NCI-H187 treated with DMSO at 0.1 percent for 48 hours (cell line): Measurements from ENCODE around the gene SEC62.

Experiments used
- DNase-seq: peaks from one replicate; lab custom pipeline; 2025; lab: John Stamatoyannopoulos, UW

Gene SEC62

GRCh38 chr3:169966951-169967915, 626 bp downstream of the SEC62 start:
- DNase-seq, result no peak

- DNase-seq, result no peak
Measured at GRCh38 chr3:169968224-169968885, 1.7 kb downstream of the SEC62 start.

GRCh38 chr3:169969174-169970095, 2.8 kb downstream of the SEC62 start:
- DNase-seq, result no peak

DNA sequence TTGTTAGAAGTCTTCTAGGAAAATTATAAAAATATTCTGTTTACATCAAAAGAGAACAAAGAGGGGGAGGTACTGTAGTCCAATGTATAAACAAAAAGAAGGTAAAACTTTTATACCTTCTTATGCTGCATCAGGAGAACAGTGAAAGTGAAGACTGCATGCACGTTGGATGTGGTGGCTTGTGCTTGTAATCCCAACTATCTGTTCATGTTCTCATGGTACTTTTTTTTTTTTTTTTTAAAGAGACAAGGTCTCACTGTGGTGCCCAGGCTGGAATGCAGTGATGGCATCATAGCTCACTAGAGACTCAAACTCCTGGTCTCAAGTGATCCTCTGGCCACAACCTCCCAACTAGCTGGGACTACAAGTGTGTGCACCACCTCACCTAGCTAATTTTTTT, 4.2 kb downstream of the SEC62 start:
- no peak for DNase-seq

GRCh38 chr3:169971522-169971921, 4.9 kb downstream of the SEC62 start:
- DNase-seq, result no peak

- no peak for DNase-seq
Measured at GRCh38 chr3:169980055-169980454, 13.4 kb downstream of the SEC62 start.

GRCh38 chr3:169984292-169984691, 17.7 kb downstream of the SEC62 start:
- DNase-seq, result no peak

- DNase-seq, result no peak
Measured at GRCh38 chr3:169990431-169990830, 23.8 kb downstream of the SEC62 start.

DNA sequence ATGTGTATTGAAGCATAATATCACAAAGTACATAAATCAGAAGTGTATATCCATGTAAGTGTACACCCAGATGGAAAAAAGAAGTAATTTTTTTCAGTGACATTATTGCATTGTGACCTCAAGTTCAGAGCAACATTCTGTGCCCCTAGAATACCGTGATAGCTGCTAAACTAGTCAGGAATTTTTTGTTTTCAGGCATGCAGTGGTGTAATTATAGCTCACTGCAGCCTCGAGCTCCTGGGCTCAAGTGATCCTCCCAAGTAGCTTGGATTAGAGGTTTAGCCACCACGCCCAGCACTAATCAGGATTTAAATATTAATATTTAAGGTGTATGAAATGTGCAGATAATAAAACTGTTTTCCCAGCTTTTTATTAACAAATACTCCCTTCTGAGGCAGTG, 25.5 kb downstream of the SEC62 start:
- no peak for DNase-seq

DNA sequence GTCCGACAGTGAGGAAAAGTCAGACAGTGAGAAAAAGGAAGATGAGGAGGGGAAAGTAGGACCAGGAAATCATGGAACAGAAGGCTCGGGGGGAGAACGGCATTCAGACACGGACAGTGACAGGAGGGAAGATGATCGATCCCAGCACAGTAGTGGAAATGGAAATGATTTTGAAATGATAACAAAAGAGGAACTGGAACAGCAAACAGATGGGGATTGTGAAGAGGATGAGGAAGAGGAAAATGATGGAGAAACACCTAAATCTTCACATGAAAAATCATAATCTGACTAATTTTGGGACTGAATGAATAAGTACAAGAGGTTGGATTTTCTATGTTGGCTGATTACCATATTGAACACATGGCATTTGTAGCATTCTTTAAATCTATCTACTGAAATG, 26.2 kb downstream of the SEC62 start:
- DNase-seq, result no peak

DNA sequence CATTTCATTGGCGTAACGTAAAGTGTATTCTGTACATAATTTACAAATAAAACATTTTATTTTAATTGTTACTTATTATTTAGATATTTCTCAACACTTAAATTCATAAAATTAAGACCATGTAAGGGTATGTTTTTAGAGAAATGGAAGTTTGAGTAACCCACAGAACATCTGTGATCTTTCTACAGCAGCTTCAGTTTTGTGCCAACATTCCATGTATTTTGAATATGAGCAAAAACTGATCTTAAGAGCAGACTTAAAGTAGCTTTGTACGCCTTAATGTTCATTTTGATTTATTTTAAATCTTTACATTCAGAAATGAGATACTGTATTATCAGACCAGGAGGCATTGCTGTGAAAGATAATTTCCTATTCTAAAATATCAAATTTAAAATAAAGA, 27.2 kb downstream of the SEC62 start:
- no peak for DNase-seq

- no peak for DNase-seq
Measured at GRCh38 chr3:169996063-169996462, 29.5 kb downstream of the SEC62 start.

DNA sequence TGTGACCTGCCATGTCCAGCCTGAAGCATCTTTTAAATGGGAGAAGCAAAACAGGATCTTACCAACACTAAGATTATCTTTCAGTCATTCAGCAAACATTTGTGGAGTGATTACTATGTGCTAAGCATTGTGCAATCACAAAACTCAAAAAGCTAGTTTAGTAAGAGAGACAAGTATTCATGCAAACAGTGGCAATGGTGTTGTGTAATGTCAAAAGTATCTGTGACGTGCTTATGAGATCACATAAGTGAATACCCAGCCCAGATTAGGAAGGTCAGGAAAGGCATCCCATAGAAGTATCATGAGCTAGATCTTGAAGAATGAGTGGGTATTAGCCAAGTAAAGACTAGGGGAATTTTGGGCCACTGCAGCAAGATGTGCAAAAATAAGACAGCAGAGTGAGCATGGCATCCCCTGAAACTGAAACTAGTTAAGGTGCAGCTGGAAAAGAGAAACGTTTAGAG, 32.1 kb downstream of the SEC62 start:
- no peak for DNase-seq

DNA sequence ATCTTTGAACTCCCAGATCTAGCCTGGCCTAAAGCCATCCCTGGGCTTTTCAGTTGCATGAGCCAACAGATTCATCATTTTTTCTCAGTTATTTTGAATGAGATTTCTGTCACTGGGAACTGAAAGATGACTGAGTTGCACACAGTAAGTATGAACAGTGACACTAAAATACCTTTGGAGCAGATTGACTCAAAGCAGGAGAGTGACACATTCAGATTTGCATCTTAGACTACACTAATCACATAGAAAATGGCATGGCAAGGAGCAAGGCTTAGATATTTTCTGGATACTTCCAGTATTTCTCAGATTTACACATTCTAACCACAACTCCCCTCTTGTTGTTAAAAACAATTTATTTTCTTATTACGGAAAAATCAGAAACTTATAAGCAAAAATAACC, 32.8 kb downstream of the SEC62 start:
- no peak for DNase-seq

- no peak for DNase-seq
Measured at GRCh38 chr3:170000051-170000450, 33.4 kb downstream of the SEC62 start.

DNA sequence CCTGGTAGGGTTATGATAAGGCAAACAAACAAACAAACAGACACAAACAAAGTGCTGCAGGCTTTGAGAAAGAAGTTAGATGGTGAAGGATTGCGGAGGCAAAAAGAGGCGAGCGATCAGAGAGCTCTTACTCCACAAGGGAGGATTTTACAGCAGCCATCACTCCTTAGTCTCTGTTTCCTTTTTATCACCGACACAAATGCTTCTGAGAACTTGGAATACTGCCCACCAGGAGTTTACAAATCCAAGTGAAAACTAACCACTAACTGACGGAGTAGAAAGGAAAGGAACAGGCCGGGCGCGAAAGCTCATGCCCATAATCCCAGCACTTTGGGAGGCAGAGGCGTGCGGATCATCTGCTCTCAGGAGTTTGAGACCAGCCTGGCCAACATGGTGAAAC, 35.6 kb downstream of the SEC62 start:
- no peak for DNase-seq

- no peak for DNase-seq
Measured at GRCh38 chr3:170002879-170003278, 36.3 kb downstream of the SEC62 start.

DNA sequence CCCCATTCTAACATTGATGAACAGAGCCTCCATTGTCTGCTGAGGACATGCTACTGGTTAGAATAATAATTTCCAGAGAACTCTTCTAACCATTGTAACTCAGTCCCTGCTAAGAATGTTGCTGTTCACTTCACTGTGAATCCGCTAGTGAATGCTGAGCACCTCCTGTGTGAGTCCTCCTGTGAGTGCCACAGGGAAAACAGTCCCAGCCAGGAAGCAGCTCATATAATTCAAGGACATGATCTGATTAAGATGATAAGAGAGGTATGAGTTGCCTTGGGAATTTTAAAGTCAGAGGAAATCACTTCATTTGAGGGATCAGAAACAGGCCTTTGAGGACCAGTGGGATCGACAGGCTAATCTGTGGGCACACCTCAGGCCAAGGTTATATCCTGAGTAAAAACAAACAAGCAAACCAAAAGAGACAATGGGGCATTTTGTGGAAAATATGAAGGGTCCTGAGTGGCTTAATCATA, 37.3 kb downstream of the SEC62 start:
- no peak for DNase-seq

DNA sequence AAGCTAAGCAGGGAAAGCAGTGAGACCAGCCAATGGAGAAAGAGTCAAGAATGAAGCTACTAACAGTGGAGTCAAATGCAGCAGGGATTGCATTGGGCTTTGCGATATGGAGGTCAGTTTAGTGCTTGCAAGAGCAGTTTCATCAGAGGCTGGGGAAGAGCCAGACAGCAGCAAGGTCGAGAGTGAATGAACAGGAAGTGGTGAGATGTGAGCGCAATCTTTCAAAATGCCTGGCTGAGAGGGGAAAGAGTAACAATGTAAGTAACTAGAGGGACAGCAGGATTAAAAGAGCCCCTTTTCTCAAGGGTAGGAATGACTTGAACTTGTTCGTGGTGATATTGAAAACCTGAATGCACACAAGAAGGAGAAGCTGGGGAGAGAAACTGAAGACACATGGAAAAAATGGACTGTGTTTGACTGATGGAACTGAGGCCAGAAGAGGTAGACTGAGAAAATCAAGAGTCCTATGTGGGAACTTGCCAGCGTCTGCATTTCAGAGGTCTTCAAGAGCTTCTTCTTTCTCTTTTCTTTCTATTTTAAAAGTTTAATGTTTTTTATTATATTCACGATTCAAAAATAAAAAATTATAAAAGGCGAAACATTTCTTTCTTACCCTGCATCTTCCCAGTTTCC, 40.5 kb downstream of the SEC62 start:
- no peak for DNase-seq

- DNase-seq, result no peak
Measured at GRCh38 chr3:170010498-170010897, 43.9 kb downstream of the SEC62 start.

DNA sequence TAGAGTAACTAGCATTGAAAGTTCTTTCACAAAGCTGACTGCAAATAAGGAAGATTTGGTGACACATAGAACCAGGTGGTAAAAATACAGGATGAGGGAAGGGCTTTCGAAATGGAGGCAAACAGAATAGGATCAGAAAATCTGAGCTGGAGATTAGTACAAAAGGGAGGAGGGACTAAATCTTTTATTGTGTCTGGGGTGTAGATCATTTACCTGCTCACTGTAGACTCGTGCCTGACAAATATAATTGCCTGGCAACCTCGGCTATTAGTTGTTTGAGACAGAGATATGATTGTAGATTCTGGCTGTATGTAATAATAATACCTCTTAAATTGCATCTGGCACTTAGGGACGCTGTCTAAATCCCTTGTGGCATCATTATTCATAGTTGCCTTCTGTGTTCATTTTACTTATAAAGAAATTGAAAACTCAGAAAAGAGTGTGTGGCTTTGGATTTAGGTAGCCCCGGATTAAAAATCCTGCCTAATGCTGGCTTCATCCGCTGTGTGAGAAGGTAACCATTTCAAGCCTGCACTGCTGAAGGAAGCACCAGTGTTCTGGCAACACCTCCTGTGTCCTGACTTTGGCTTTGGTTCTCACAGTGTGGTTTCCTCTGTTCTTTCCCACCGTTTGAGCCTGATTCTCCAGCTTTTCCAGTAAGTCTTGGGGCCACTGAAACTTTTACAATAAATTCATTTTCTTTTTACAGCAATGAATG, 46.2 kb downstream of the SEC62 start:
- no peak for DNase-seq
